ENCODE data around the gene ZNF335.
"Not testable (repeated sequence)": the region's sequence is repeated elsewhere in the genome, so short reads cannot be mapped to it uniquely, and the experiment has no call there.

The ZNF335 gene

DNA sequence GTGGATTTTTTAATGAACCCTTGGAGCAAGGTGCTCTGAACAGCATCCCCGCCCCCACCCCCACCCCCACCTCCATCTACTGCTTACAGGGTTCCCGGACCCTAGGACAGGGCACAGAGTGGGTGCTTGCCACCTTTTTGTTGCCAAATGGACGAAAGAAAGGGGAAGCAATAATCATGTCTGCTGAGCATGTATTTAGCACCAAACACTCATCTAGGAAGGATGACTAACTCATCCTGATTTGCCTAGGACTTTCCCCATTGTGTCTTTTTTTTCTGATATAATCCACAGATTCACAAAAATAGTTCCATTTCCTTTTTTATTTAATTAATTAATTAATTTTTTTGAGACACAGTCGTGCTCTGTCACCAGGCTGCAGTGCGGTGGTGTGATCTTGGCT is 58.9 kb downstream of the ZNF335 start:
- ATAC-seq (ENCODE audit: low read depth), result no peak
- peaks cover 14% of the 10 kb centered on the region for H3K4me1 Mint-ChIP-seq
- no peaks in the 10 kb centered on the region for H3K36me3 Mint-ChIP-seq
- H3K9me3 Mint-ChIP-seq, result no peaks in the 10 kb centered on the region
- peaks cover 5% of the 10 kb centered on the region for H3K27me3 Mint-ChIP-seq
- H3K4me3 Mint-ChIP-seq, result peak overlapping the region; percentile 68
- H3K27ac Mint-ChIP-seq, result no peak overlapping the region
- no peak for DNase-seq (ENCODE audit: low spot score in 2 of 2)

DNA sequence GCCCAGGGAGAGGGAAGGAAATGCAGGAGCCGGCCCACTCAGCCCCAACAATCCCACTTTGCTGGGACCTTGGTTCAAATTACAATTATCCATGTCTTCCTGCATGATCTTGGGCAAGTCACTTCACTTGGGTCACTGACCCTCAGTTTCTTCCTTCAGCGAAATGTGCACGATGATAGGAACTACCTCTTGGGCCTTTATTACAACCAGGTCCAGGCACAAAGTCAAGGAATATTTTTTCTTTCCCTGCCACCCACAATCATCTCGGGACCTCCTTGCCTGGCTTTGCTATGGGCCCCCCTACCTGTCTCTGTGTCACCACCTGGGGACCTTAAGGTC is 59.7 kb downstream of the ZNF335 start:
- H3K27me3 Mint-ChIP-seq, result peaks cover 5% of the 10 kb centered on the region
- DNase-seq (ENCODE audit: low spot score in 2 of 2) (no peak), ATAC-seq (ENCODE audit: low read depth) (no peak)
- H3K4me1 Mint-ChIP-seq, result peaks cover 14% of the 10 kb centered on the region
- H3K9me3 Mint-ChIP-seq, result no peaks in the 10 kb centered on the region
- peak overlapping the region; percentile 53 for H3K4me3 Mint-ChIP-seq
- no peaks in the 10 kb centered on the region for H3K36me3 Mint-ChIP-seq
- no peak overlapping the region for H3K27ac Mint-ChIP-seq

GRCh38 chr20:45911486-45912343 is 60.3 kb downstream of the ZNF335 start, which contains the start of gene PLTP:
Gene PLTP (minus strand): TSS chr20:45912155. CDS start chr20:45911452, 703 bp downstream.
- peak within 1 kb of the TSS; percentile 80 for H3K4me3 Mint-ChIP-seq
- no peaks in the 10 kb centered on the region for H3K36me3 Mint-ChIP-seq
- peaks cover 14% of the 10 kb centered on the region for H3K4me1 Mint-ChIP-seq
- DNase-seq (ENCODE audit: low spot score in 2 of 2) (peak; percentile 25 to 44), ATAC-seq (ENCODE audit: low read depth) (peak; percentile 18)
- no peaks in the 10 kb centered on the region for H3K9me3 Mint-ChIP-seq
- peak within 1 kb of the TSS; percentile 58 for H3K27ac Mint-ChIP-seq
- peaks cover 5% of the 10 kb centered on the region for H3K27me3 Mint-ChIP-seq

DNA sequence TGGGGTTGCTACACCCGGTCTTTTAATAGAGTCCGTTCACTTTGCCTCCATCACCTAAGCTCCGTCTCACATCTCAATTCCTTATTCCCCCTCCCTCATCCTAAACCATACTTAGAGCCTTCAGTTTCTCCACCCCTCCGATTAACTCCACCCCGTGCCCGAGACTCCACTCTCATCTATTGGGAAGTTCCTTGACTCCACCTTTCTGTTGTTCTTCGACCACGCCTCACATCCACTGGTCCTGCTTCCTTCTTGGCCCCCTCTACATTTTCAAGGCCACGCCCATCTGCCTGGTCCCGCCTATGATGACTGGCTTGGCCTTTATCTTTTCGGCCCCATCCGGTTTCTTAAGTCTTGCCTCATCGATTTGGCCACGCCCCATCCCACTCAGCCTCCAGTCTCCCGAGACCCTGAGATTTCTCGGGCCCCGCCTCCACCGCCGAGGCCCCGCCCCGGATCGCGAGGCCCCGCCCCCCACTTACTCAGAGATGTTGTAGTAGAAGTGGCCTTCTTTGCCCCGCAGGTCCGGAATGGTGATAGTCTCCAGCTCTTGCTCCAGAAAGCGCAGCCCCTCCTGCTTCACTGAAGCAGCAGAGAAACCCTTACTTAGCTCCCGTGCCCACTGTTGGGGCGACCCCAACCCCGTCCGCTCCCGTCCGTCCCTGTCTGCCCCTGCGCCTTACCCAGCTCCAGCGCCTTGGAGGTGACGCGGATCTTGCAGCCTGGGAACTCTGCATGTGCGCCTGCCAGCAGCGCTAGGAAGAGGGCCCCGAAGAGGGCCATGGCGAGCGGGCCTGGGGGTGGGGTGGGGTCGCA is 61.1 kb downstream of the ZNF335 start:
- ATAC-seq (ENCODE audit: low read depth) (peak; percentile 88), DNase-seq (ENCODE audit: low spot score in 2 of 2) (peak; percentile 90 to 93)
- H3K9me3 Mint-ChIP-seq, result no peaks in the 10 kb centered on the region
- H3K4me3 Mint-ChIP-seq, result peak overlapping the region; percentile 80
- peaks cover 14% of the 10 kb centered on the region for H3K4me1 Mint-ChIP-seq
- no peaks in the 10 kb centered on the region for H3K36me3 Mint-ChIP-seq
- H3K27ac Mint-ChIP-seq, result peak overlapping the region; percentile 58
- peaks cover 5% of the 10 kb centered on the region for H3K27me3 Mint-ChIP-seq

DNA sequence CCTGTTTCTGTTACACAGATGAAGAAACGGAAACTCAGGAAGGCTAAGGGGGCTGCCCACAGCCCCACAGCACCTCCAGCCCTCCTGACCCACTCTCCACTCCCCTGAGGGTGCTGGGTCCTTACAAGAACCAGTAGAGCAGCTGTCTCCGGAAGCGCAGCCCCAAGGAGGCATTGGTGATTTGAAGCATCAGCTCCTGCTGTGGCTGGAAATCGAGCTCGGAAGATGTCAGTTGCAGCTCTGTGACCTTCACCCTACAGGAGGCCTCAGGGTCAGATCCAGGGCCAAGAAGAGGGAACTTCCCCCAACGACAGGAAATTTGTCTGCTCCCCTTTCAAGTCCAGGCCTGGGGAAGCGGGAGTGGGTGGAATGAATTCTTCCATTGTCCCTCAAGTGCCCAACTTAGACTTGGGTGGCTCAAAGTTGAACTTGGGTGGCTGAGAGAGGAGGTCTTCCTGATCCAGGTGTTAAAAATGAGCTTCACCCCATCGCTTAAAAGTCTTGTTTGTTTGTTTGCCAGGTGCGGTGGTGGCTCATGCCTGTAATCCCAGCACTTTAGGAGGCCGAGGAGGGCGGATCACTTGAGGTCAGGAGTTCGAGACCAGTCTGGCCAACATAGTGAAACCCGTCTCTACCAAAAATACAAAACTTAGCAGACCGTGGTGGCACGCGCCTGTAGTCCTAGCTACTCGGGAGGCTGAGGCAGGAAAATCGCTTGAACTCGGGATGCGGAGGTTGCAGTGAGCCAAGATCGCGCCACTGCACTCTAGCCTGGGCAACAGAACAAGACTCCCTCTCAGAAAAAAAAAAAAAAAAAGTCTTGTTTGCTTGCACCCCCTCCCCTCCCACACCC is 62.0 kb downstream of the ZNF335 start:
- Mint-ChIP-seq H3K4me3 (peak overlapping the region; percentile 80), H3K27me3 (peaks cover 5% of the 10 kb centered on the region), H3K9me3 (no peaks in the 10 kb centered on the region), H3K4me1 (peaks cover 14% of the 10 kb centered on the region), H3K36me3 (no peaks in the 10 kb centered on the region), H3K27ac (peak overlapping the region; percentile 58)
- no peak for ATAC-seq (ENCODE audit: low read depth)
- DNase-seq (ENCODE audit: low spot score in 2 of 2), result no peak

DNA sequence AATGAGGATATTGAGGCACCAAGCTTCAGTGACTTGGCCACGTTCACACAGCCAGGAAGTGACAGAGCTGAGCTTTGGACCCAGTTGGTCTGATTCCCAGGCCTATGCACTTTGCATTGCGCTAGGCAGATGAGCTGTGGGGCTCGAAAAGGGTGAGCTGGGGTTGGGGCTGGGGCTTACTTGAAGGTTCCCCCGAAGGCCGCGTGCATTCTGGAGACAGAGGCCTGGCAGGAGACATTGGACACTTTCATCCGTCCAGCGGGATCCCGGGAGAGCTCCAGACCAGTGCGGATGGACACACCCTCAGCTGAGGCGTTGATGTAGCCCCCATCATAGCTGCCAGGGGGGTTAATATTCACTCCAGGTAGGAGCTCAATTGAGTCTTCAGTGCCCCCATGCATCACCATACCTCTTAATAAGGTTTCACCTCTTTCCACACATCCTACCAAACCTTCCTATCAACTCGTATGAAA is 62.6 kb downstream of the ZNF335 start:
- Mint-ChIP-seq H3K36me3 (no peaks in the 10 kb centered on the region), H3K4me3 (no peak overlapping the region), H3K27me3 (peaks cover 5% of the 10 kb centered on the region), H3K4me1 (peaks cover 14% of the 10 kb centered on the region), H3K9me3 (no peaks in the 10 kb centered on the region), H3K27ac (no peak overlapping the region)
- no peak for DNase-seq (ENCODE audit: low spot score in 2 of 2)
- no peak for ATAC-seq (ENCODE audit: low read depth)

- no peak overlapping the region for H3K4me3 Mint-ChIP-seq
- no peak for ATAC-seq (ENCODE audit: low read depth)
- H3K27me3 Mint-ChIP-seq, result peaks cover 4% of the 10 kb centered on the region
Observed at GRCh38 chr20:45908084-45908483, 63.9 kb downstream of the ZNF335 start.

GRCh38 chr20:45907219-45907948 is 64.6 kb downstream of the ZNF335 start:
- DNase-seq (ENCODE audit: low spot score in 2 of 2) (no peak), ATAC-seq (ENCODE audit: low read depth) (no peak)
- no peak overlapping the region for H3K27ac Mint-ChIP-seq
- H3K36me3 Mint-ChIP-seq, result no peaks in the 10 kb centered on the region
- no peaks in the 10 kb centered on the region for H3K9me3 Mint-ChIP-seq
- peaks cover 20% of the 10 kb centered on the region for H3K4me1 Mint-ChIP-seq
- peaks cover 1% of the 10 kb centered on the region for H3K27me3 Mint-ChIP-seq
- no peak overlapping the region for H3K4me3 Mint-ChIP-seq

More at GRCh38 chr20:45908084-45908483, 63.9 kb downstream of the ZNF335 start:
- H3K4me1 Mint-ChIP-seq, result peaks cover 17% of the 10 kb centered on the region
- H3K9me3 Mint-ChIP-seq, result no peaks in the 10 kb centered on the region
- no peak overlapping the region for H3K27ac Mint-ChIP-seq
- no peak for DNase-seq (ENCODE audit: low spot score in 2 of 2)
- H3K36me3 Mint-ChIP-seq, result no peaks in the 10 kb centered on the region

GRCh38 chr20:45905505-45906079 is 66.4 kb downstream of the ZNF335 start:
- no peaks in the 10 kb centered on the region for H3K9me3 Mint-ChIP-seq
- H3K27ac Mint-ChIP-seq, result no peak overlapping the region
- ATAC-seq (ENCODE audit: low read depth) (no peak), DNase-seq (ENCODE audit: low spot score in 2 of 2) (no peak)
- no peaks in the 10 kb centered on the region for H3K27me3 Mint-ChIP-seq
- no peaks in the 10 kb centered on the region for H3K36me3 Mint-ChIP-seq
- no peak overlapping the region for H3K4me3 Mint-ChIP-seq
- H3K4me1 Mint-ChIP-seq, result peaks cover 12% of the 10 kb centered on the region

DNA sequence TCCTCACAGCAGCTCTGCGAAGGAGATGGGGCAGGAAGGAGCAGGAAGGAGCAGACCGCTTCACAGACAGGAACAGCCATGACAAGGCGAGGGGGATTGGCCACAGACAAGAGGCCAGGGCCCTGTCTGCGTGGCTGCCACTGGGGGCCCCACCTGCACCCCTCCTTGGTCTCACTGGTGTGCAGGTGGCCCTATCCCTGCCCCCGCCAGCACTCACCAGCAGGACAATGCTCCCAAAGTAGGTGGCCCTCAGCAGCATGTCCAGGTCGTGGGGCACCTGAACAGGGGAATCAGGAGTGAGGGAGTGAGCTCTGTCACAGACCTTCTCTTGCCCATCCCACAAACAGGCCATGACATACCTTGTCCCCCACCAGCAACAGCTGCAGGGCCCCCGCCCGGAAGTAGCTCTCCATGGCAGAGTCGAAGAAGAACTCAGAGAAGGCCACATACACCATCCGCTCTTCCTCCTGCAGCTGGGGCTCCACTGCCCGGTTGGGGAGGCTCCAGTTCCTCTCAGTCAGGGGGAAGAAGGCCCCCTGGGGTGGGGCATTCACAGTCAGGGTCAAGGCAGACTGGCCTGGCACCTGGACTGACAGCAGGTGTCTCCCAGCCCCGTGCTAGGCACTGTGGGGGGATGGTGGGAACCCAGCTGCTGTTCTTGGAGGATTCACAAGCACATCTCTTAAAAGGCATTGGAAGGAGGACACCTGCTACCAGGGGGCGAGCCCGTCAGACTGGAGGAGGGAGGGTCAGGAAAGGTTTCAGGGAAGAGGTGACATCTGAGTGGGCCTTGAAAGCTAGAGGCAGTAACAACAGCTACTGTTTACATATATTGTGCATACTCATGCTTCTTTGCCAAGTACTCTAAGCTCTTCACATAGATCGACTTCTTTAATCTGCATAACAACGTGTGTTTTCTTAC is 67.2 kb downstream of the ZNF335 start:
- ATAC-seq (ENCODE audit: low read depth) (no peak), DNase-seq (ENCODE audit: low spot score in 2 of 2) (no peak)
- peaks cover 11% of the 10 kb centered on the region for H3K4me1 Mint-ChIP-seq
- H3K27ac Mint-ChIP-seq, result no peak overlapping the region
- H3K4me3 Mint-ChIP-seq, result no peak overlapping the region
- no peaks in the 10 kb centered on the region for H3K36me3 Mint-ChIP-seq
- no peaks in the 10 kb centered on the region for H3K9me3 Mint-ChIP-seq
- no peaks in the 10 kb centered on the region for H3K27me3 Mint-ChIP-seq

- Mint-ChIP-seq H3K4me3 (no peak overlapping the region), H3K27ac (no peak overlapping the region), H3K9me3 (no peaks in the 10 kb centered on the region), H3K4me1 (peaks cover 8% of the 10 kb centered on the region), H3K36me3 (peaks cover 10% of the 10 kb centered on the region), H3K27me3 (no peaks in the 10 kb centered on the region)
- DNase-seq (ENCODE audit: low spot score in 2 of 2) (no peak), ATAC-seq (ENCODE audit: low read depth) (no peak)
Observed at GRCh38 chr20:45902199-45902701, 69.8 kb downstream of the ZNF335 start.

DNA sequence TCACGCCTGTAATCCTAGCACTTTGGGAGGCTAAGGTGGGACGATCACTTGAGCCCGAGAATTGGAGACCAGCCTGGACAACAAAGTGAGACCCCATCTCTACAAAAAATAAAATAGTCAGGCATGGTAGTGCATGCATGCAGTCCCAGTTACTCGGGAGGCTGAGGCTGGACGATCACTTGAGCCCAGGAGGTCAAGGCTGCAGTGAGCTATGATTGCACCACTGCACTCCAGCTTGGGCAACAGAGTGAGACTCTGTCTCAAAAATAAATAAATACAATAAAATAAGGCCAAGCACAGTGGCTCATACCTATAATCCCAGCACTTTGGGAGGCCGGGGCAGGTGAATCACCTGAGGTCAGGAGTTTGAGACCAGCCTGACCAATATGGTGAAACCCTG is 70.7 kb downstream of the ZNF335 start:
- not testable (repeated sequence) for DNase-seq (ENCODE audit: low spot score in 2 of 2); H3K4me3 Mint-ChIP-seq; H3K27me3 Mint-ChIP-seq; H3K9me3 Mint-ChIP-seq; ATAC-seq (ENCODE audit: low read depth); H3K4me1 Mint-ChIP-seq; H3K27ac Mint-ChIP-seq
- H3K36me3 Mint-ChIP-seq, result peaks cover 14% of the 10 kb centered on the region
